ENCODE data around the gene RPL39.
"Not testable (repeated sequence)": the region's sequence is repeated elsewhere in the genome, so short reads cannot be mapped to it uniquely, and the experiment has no call there.

The RPL39 gene

GRCh38 chrX:119762718-119763117 lies 28.7 kb downstream of the RPL39 start:
- no peak for DNase-seq

GRCh38 chrX:119760026-119760877 lies 31.2 kb downstream of the RPL39 start:
- DNase-seq = no peak

- no peak for DNase-seq
These were observed 32.1 kb downstream of the RPL39 start for GRCh38 chrX:119759248-119759766.

GRCh38 chrX:119758731-119759247 lies 32.6 kb downstream of the RPL39 start:
- DNase-seq = peak; percentile 9

- no peak for DNase-seq
These were observed 33.3 kb downstream of the RPL39 start, which contains the start of gene SOWAHD for GRCh38 chrX:119757979-119758730. Gene SOWAHD (plus strand): TSS chrX:119758588. CDS start chrX:119758668, 80 bp downstream.

GRCh38 chrX:119757646-119757978 lies 33.8 kb downstream of the RPL39 start:
- no peak for DNase-seq

- DNase-seq = no peak
These were observed 34.3 kb downstream of the RPL39 start for GRCh38 chrX:119756926-119757635.

- peak; percentile 53 for DNase-seq
These were observed 35.4 kb downstream of the RPL39 start for GRCh38 chrX:119755981-119756533.

- DNase-seq = peak; percentile 35
These were observed 37.7 kb downstream of the RPL39 start for GRCh38 chrX:119753639-119754257.

GRCh38 chrX:119753001-119753400 lies 38.4 kb downstream of the RPL39 start:
- no peak for DNase-seq

GRCh38 chrX:119750751-119751150 lies 40.7 kb downstream of the RPL39 start:
- not testable (repeated sequence) for DNase-seq

GRCh38 chrX:119750131-119750530 lies 41.3 kb downstream of the RPL39 start:
- not testable (repeated sequence) for DNase-seq

- DNase-seq = no peak
These were observed 46.1 kb downstream of the RPL39 start for GRCh38 chrX:119745283-119745848.

- DNase-seq = no peak
These were observed 52.7 kb downstream of the RPL39 start for GRCh38 chrX:119738742-119739141.

All from stimulated activated CD4-positive, alpha-beta T cell treated with anti-CD3 and anti-CD28 coated beads, Interleukin-1b, Interleukin-23, amount 100 ng/mL, for 48 hours (primary cell).